OCI-LY7 (cell line): ENCODE data around the gene CYTIP.

Experiments used
- EZH2phosphoT487 ChIP-seq: fragments of 200-600 bp; sonication (generic); IDR thresholded peaks from 2 replicates; pipeline ENCODE4 v1.6.1; 2018; ENCODE audit warnings: low read depth, borderline replicate concordance, mild to moderate bottlenecking, mixed run types, antibody characterized with exemption, low read length, moderate library complexity, mixed read lengths
- TF ChIP-seq, protein P1 (sequence below): fragments of 200-600 bp; sonication (generic); conservative IDR thresholded peaks from 2 replicates; pipeline ENCODE4 v1.5.1; 2014; ENCODE audit warnings: mild to moderate bottlenecking, antibody characterized with exemption, low read length, moderate library complexity, mixed read lengths

DNA sequence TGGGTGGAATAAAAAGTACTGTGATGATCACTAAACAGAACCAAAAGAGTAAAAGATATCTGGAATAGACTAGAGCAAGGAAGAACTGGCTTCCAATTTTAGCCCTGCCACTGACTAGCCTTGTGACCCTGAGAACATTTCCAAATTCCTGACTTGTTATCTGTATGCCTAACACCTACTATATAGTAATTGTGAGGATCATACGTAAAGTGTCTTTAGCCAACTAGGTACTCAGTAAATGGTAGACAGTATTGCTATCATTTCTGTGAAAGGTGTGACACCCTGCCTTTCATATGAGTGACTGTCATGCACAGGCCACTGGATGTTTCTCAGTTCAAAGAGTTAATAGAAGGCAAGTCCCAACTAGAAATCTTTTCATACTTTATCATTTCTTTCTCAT lies 29.8 kb downstream of the CYTIP start:
- TF ChIP-seq, protein P1, sequence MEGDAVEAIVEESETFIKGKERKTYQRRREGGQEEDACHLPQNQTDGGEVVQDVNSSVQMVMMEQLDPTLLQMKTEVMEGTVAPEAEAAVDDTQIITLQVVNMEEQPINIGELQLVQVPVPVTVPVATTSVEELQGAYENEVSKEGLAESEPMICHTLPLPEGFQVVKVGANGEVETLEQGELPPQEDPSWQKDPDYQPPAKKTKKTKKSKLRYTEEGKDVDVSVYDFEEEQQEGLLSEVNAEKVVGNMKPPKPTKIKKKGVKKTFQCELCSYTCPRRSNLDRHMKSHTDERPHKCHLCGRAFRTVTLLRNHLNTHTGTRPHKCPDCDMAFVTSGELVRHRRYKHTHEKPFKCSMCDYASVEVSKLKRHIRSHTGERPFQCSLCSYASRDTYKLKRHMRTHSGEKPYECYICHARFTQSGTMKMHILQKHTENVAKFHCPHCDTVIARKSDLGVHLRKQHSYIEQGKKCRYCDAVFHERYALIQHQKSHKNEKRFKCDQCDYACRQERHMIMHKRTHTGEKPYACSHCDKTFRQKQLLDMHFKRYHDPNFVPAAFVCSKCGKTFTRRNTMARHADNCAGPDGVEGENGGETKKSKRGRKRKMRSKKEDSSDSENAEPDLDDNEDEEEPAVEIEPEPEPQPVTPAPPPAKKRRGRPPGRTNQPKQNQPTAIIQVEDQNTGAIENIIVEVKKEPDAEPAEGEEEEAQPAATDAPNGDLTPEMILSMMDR = no peak
- TF ChIP-seq EZH2phosphoT487 = no peak
